PC-3 (cell line): ENCODE data around the gene OR2B2.

Source experiments
- EZH2 ChIP-seq: fragments of 300-600 bp; sonication (generic); IDR thresholded peaks from one replicate; pipeline ENCODE4 v1.6.1; 2017; ENCODE audit warnings: antibody characterized with exemption, mild to moderate bottlenecking, low read length; ENCODE audit not compliant: unreplicated experiment
- EZH2phosphoT487 ChIP-seq: fragments of 300-600 bp; sonication (generic); IDR thresholded peaks from 2 replicates; pipeline ENCODE4 v1.6.1; 2018; ENCODE audit warnings: mild to moderate bottlenecking, antibody characterized with exemption, low read length, borderline replicate concordance
- TF ChIP-seq, protein P1 (sequence below): fragments of 300-600 bp; sonication (generic); conservative IDR thresholded peaks from 2 replicates; pipeline ENCODE4 v1.5.1; 2017; ENCODE audit warnings: antibody characterized with exemption, low read depth, mild to moderate bottlenecking, low read length

DNA sequence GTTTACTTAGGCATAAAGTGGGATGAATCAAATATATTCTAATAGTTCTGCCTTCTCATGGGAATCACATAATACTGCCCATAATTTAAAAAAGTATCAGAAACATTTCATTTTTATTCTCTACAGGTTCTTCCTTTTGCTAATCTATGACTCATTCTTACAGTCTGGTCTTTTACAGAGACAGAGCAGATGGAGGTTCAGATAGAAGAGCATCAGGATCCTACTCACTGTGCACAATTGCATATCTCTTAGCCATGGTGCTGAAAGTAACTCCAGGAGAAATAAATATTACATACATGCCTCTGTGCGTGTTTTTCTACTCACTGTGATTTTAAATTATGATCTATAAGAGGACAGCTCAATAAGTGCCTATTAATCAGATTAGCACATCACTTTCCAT is 28.6 kb upstream of the OR2B2 start:
- TF ChIP-seq, protein P1, sequence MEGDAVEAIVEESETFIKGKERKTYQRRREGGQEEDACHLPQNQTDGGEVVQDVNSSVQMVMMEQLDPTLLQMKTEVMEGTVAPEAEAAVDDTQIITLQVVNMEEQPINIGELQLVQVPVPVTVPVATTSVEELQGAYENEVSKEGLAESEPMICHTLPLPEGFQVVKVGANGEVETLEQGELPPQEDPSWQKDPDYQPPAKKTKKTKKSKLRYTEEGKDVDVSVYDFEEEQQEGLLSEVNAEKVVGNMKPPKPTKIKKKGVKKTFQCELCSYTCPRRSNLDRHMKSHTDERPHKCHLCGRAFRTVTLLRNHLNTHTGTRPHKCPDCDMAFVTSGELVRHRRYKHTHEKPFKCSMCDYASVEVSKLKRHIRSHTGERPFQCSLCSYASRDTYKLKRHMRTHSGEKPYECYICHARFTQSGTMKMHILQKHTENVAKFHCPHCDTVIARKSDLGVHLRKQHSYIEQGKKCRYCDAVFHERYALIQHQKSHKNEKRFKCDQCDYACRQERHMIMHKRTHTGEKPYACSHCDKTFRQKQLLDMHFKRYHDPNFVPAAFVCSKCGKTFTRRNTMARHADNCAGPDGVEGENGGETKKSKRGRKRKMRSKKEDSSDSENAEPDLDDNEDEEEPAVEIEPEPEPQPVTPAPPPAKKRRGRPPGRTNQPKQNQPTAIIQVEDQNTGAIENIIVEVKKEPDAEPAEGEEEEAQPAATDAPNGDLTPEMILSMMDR = no peak
- no peak for TF ChIP-seq EZH2
- TF ChIP-seq EZH2phosphoT487 = no peak
